IMR-90 (cell line): ENCODE measurements around the gene NOTO. TPM values are rescaled to one million over a fixed set of nuclear protein-coding genes. Genes with fewer than 3 reads are reported as not detected.

Experiments used
- ATAC-seq: fragments of 200-7000 bp; cut with Tn5 transposase; 2 replicates; pipeline ENCODE4 v1.9.1; 2020; ENCODE audit warnings: low read depth, mild to moderate bottlenecking, moderate library complexity
- BruUV-seq: library from RNA; stranded (reverse); fragments of 400-500 nt; replicated peaks from 2 replicates; lab custom pipeline; 2021; lab: Mats Ljungman, UMichigan
- CTCF ChIA-PET: fragments of 300-600 bp; formaldehyde crosslinking; extraction: SDS; loops from one replicate; lab custom pipeline; 2021; ENCODE audit warnings: antibody characterized with exemption; lab: Yijun Ruan, JAX
- POLR2A ChIA-PET: fragments of 300-600 bp; sonication (Branson Sonifier 250); formaldehyde crosslinking; loops from one replicate; lab custom pipeline; 2022; ENCODE audit warnings: antibody characterized with exemption; ENCODE audit not compliant: unreplicated experiment; lab: Charles Lee
- DNase-seq: peaks from one replicate; pipeline ENCODE4 v3.0.0; 2013
- H2AFZ ChIP-seq: replicated peaks from 2 replicates; pipeline ENCODE3; 2013; ENCODE audit warnings: low read length, mild to moderate bottlenecking; ENCODE audit not compliant: poor library complexity
- H2AK5ac ChIP-seq: 2 replicates; pipeline ENCODE4 v1.6.1; 2013; ENCODE audit warnings: low read depth, low read length, inconsistent platforms
- H2AK9ac ChIP-seq: replicated peaks from 2 replicates; pipeline ENCODE3; 2013; ENCODE audit warnings: mild to moderate bottlenecking, low read depth, low read length, moderate library complexity; ENCODE audit not compliant: poor library complexity
- H2BK120ac ChIP-seq: 2 replicates; pipeline ENCODE4 v1.6.1; 2013; ENCODE audit warnings: low read depth, low read length, inconsistent platforms
- H2BK15ac ChIP-seq: 3 replicates; pipeline ENCODE4 v1.6.1; 2013; ENCODE audit warnings: low read depth, low read length, inconsistent platforms
- H2BK20ac ChIP-seq: 2 replicates; pipeline ENCODE4 v1.6.1; 2013; ENCODE audit warnings: low read depth, mild to moderate bottlenecking, inconsistent platforms, low read length, moderate library complexity
- H2BK5ac ChIP-seq: 2 replicates; pipeline ENCODE4 v1.6.1; 2013; ENCODE audit warnings: mild to moderate bottlenecking, low read depth, low read length, inconsistent platforms; ENCODE audit not compliant: poor library complexity, severe bottlenecking
- H3K14ac ChIP-seq: replicated peaks from 2 replicates; pipeline ENCODE4 v1.6.1; 2013; ENCODE audit warnings: low read depth, low read length, inconsistent platforms
- H3K18ac ChIP-seq: 2 replicates; pipeline ENCODE4 v1.6.1; 2013; ENCODE audit warnings: low read depth, low read length, control low read depth
- H3K23ac ChIP-seq: 2 replicates; pipeline ENCODE4 v1.6.1; 2013; ENCODE audit warnings: low read depth, low read length, inconsistent platforms
- H3K27ac ChIP-seq: 2 replicates; pipeline ENCODE4 v1.5.1; 2013; ENCODE audit warnings: mild to moderate bottlenecking, control low read depth, low read length; ENCODE audit not compliant: insufficient read depth
- H3K27me3 ChIP-seq: 2 replicates; pipeline ENCODE4 v1.6.1; 2013; ENCODE audit warnings: low read length; ENCODE audit not compliant: control insufficient read depth, insufficient read depth
- H3K36me3 ChIP-seq: 2 replicates; pipeline ENCODE4 v1.6.1; 2013; ENCODE audit warnings: low read length, mixed read lengths; ENCODE audit not compliant: control insufficient read depth, insufficient read depth
- H3K4ac ChIP-seq: 2 replicates; pipeline ENCODE4 v1.6.1; 2013; ENCODE audit warnings: low read depth, low read length, inconsistent platforms
- H3K4me1 ChIP-seq: 2 replicates; pipeline ENCODE4 v1.6.1; 2013; ENCODE audit warnings: low read length, mixed read lengths; ENCODE audit not compliant: control insufficient read depth, insufficient read depth
- H3K4me2 ChIP-seq: 2 replicates; pipeline ENCODE4 v1.6.1; 2013; ENCODE audit warnings: low read depth, mild to moderate bottlenecking, control low read depth, low read length, moderate library complexity
- H3K4me3 ChIP-seq: 2 replicates; pipeline ENCODE4 v1.5.1; 2013; ENCODE audit warnings: low read depth, mild to moderate bottlenecking, control low read depth, low read length, moderate library complexity; ENCODE audit not compliant: insufficient read depth
- H3K56ac ChIP-seq: 2 replicates; pipeline ENCODE4 v1.6.1; 2013; ENCODE audit warnings: low read length, inconsistent platforms; ENCODE audit not compliant: insufficient read depth; ENCODE audit errors: extremely low read depth
- H3K79me1 ChIP-seq, 2 experiments: 2 replicates each; pipeline ENCODE4 v1.6.1; 2013; ENCODE audit warnings: low read length in 2 of 2, inconsistent platforms in 1 of 2, low read depth in 1 of 2
- H3K9ac ChIP-seq: 2 replicates; pipeline ENCODE4 v1.6.1; 2013; ENCODE audit warnings: low read depth, low read length, control low read depth
- H3K9me1 ChIP-seq: 2 replicates; pipeline ENCODE4 v1.6.1; 2013; ENCODE audit warnings: low read length, inconsistent platforms; ENCODE audit not compliant: insufficient read depth
- H3K9me3 ChIP-seq: 2 replicates; pipeline ENCODE4 v1.6.1; 2013; ENCODE audit warnings: low read length; ENCODE audit not compliant: control insufficient read depth, insufficient read depth
- H4K20me1 ChIP-seq: 2 replicates; pipeline ENCODE4 v1.6.1; 2013; ENCODE audit warnings: low read length, inconsistent platforms; ENCODE audit not compliant: insufficient read depth
- H4K5ac ChIP-seq: 2 replicates; pipeline ENCODE4 v1.6.1; 2013; ENCODE audit warnings: mild to moderate bottlenecking, low read depth, low read length, control low read depth
- H4K8ac ChIP-seq, 2 experiments: 2 replicates each; pipeline ENCODE4 v1.6.1; 2013; ENCODE audit warnings: low read depth in 2 of 2, low read length in 2 of 2, control low read depth in 1 of 2, inconsistent platforms in 1 of 2
- H4K91ac ChIP-seq: 2 replicates; pipeline ENCODE4 v1.6.1; 2013; ENCODE audit warnings: low read depth, low read length, inconsistent platforms; ENCODE audit not compliant: insufficient read depth
- BHLHE40 ChIP-seq: fragments of 150-350 bp; IDR thresholded peaks from 2 replicates; pipeline ENCODE4 v1.6.1; 2016; ENCODE audit warnings: mild to moderate bottlenecking, low read depth, low read length
- CEBPB ChIP-seq: IDR thresholded peaks from 2 replicates; pipeline ENCODE4 v1.6.1; 2012; ENCODE audit warnings: low read depth, low read length, improper control_type of control experiment
- CHD1 ChIP-seq: IDR thresholded peaks from 2 replicates; pipeline ENCODE4 v1.6.1; 2012; ENCODE audit warnings: low read depth, low read length, improper control_type of control experiment
- MAFK ChIP-seq: IDR thresholded peaks from 2 replicates; pipeline ENCODE4 v1.6.1; 2012; ENCODE audit warnings: low read depth, low read length, improper control_type of control experiment
- MAZ ChIP-seq: IDR thresholded peaks from 2 replicates; pipeline ENCODE4 v1.6.1; 2012; ENCODE audit warnings: low read depth, mild to moderate bottlenecking, low read length, improper control_type of control experiment, moderate library complexity, borderline replicate concordance
- MXI1 ChIP-seq: IDR thresholded peaks from 2 replicates; pipeline ENCODE4 v1.6.1; 2012; ENCODE audit warnings: low read depth, mild to moderate bottlenecking, low read length, moderate library complexity, borderline replicate concordance
- NFE2L2 ChIP-seq: fragments of 150-350 bp; IDR thresholded peaks from 2 replicates; pipeline ENCODE4 v1.6.1; 2016; ENCODE audit warnings: low read depth, mild to moderate bottlenecking, low read length
- POLR2A ChIP-seq: IDR thresholded peaks from 2 replicates; pipeline ENCODE4 v1.6.1; 2012; ENCODE audit warnings: mild to moderate bottlenecking, low read depth, low read length
- RAD21 ChIP-seq: IDR thresholded peaks from 2 replicates; pipeline ENCODE4 v1.6.1; 2012; ENCODE audit warnings: low read length, improper control_type of control experiment
- RCOR1 ChIP-seq: IDR thresholded peaks from 2 replicates; pipeline ENCODE4 v1.6.1; 2012; ENCODE audit warnings: mild to moderate bottlenecking, low read length, improper control_type of control experiment; ENCODE audit not compliant: insufficient replicate concordance
- RFX5 ChIP-seq: IDR thresholded peaks from 2 replicates; pipeline ENCODE4 v1.8.0; 2012; ENCODE audit warnings: low read depth, mild to moderate bottlenecking, low read length, moderate library complexity
- WGBS, 2 experiments: methylation state at CpG; one replicate each; pipeline versions ENCODE4 v1.1.5 to v1.1.7; 2013; ENCODE audit warnings: missing lambda C conversion rate in 2 of 2; ENCODE audit not compliant: insufficient read length in 1 of 2; ENCODE audit errors: extremely low coverage in 2 of 2; 5-methylcytosine and 5-hydroxymethylcytosine counted together
- dilution Hi-C: fragments of 300-500 bp; cut with HindIII; formaldehyde crosslinking; loops from one replicate; pipeline ENCODE4 v1.14.3; 2018; ENCODE audit warnings: low sequenced_read_pairs; ENCODE audit not compliant: unreplicated experiment
- in situ Hi-C: fragments of 300-500 bp; cut with MboI; formaldehyde crosslinking; loops from 3 replicates; pipeline ENCODE4 v1.14.3; 2019; ENCODE audit warnings: low sequenced_read_pairs, inconsistent platforms, mixed read lengths
- intact Hi-C: fragments of 100-400 bp; cut with micrococcal nuclease; formaldehyde crosslinking; loops from 2 replicates; pipeline ENCODE4 v1.10.0; 2022
- polyA plus RNA-seq, 3 experiments: library from polyadenylated mRNA; depleted of rRNA; stranded (reverse); fragments of >200 nt; gene quantifications; 2 replicates each; pipeline ENCODE4 v1.2.3, GENCODE V29; 2012; ENCODE audit warnings: low replicate concordance in 1 of 3
- total RNA-seq: library from RNA; depleted of rRNA; stranded (reverse); fragments of >200 nt; gene quantifications from 2 replicates; pipeline ENCODE4 v1.2.3, GENCODE V29; 2012
- TF ChIP-seq, protein P1 (sequence below): fragments of 150-350 bp; IDR thresholded peaks from 2 replicates; pipeline ENCODE4 v1.6.1; 2016; ENCODE audit warnings: low read depth, mild to moderate bottlenecking, low read length, moderate library complexity, borderline replicate concordance

NOTO gene
- total and polyA plus RNA-seq, 2 of the 4 experiments (the other 2 are of a cell fraction): not detected

DNA sequence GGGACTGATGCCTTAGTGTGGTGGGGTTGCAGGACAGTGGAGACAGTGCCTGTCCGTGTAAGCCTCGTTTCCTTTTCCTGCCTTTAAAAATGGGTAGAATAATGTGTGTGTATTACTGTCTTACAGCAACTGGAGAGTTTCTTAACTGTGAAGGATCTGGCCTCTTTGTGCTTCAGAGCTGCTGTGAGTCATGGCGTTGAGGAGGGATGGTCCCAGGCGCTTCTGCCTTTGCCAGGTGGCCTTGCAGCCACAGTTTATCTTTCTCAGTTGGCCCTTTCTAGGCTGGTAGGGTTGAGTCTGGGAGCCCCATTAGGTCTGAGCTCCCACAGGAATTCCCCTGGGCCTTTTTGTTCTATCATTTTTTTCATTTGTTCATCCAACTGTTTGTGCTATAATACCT is 21.4 kb downstream of the NOTO start:
- no peak overlapping the region for H2BK15ac ChIP-seq
- POLR2A ChIA-PET: no interaction called here
- WGBS, 2 experiments: no CpG with 5 or more reads among the region's 4 CpGs
- no peak overlapping the region for H2BK20ac ChIP-seq
- no peak overlapping the region for H3K27ac ChIP-seq
- H3K36me3 ChIP-seq: peaks cover 37% of the 10 kb centered on the region
- no peaks in the 10 kb centered on the region for H3K9me3 ChIP-seq
- H2BK5ac ChIP-seq: no peak overlapping the region
- H4K20me1 ChIP-seq: no peaks in the 10 kb centered on the region
- no peak for TF ChIP-seq RFX5
- no peak for TF ChIP-seq POLR2A
- TF ChIP-seq NFE2L2: no peak
- TF ChIP-seq MAFK: no peak
- TF ChIP-seq RAD21: no peak
- no peak for TF ChIP-seq CHD1
- TF ChIP-seq, protein P1, sequence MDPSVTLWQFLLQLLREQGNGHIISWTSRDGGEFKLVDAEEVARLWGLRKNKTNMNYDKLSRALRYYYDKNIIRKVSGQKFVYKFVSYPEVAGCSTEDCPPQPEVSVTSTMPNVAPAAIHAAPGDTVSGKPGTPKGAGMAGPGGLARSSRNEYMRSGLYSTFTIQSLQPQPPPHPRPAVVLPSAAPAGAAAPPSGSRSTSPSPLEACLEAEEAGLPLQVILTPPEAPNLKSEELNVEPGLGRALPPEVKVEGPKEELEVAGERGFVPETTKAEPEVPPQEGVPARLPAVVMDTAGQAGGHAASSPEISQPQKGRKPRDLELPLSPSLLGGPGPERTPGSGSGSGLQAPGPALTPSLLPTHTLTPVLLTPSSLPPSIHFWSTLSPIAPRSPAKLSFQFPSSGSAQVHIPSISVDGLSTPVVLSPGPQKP: no peak
- TF ChIP-seq RCOR1: no peak
- TF ChIP-seq MXI1: no peak
- TF ChIP-seq BHLHE40: no peak
- TF ChIP-seq CEBPB: no peak
- no peak for TF ChIP-seq MAZ
- H3K9ac ChIP-seq: no peak overlapping the region
- no peak overlapping the region for H3K23ac ChIP-seq
- H2BK120ac ChIP-seq: no peak overlapping the region
- H2AK9ac ChIP-seq: no peak overlapping the region
- H3K4me2 ChIP-seq: no peak overlapping the region
- intact Hi-C loops (no loop called here), in situ Hi-C loops (no loop called here), dilution Hi-C loops (no loop called here)
- H3K4me1 ChIP-seq: no peaks in the 10 kb centered on the region
- H4K5ac ChIP-seq: no peak overlapping the region
- H4K8ac ChIP-seq: no peak overlapping the region
- H4K91ac ChIP-seq: no peak overlapping the region
- no peak overlapping the region for H2AK5ac ChIP-seq
- no peak overlapping the region for H3K4ac ChIP-seq
- H3K79me1 ChIP-seq: peaks cover 4 to 12% of the 10 kb centered on the region in 2 experiments; a peak in 3 of 4 replicates
- no peaks in the 10 kb centered on the region for H3K27me3 ChIP-seq
- no peak overlapping the region for H3K56ac ChIP-seq
- BruUV-seq: no TSS peak
- no peak overlapping the region for H3K4me3 ChIP-seq
- H3K9me1 ChIP-seq: peaks cover 12% of the 10 kb centered on the region
- H2AFZ ChIP-seq: no peak overlapping the region
- H3K14ac ChIP-seq: no peak overlapping the region
- CTCF ChIA-PET: no interaction called here
- DNase-seq: no peak
- no peak overlapping the region for H3K18ac ChIP-seq
- no peak for ATAC-seq
